ENCODE results near the gene APOL2.
"Not testable (repeated sequence)": the region's sequence is repeated elsewhere in the genome, so short reads cannot be mapped to it uniquely, and the experiment has no call there.

DNA sequence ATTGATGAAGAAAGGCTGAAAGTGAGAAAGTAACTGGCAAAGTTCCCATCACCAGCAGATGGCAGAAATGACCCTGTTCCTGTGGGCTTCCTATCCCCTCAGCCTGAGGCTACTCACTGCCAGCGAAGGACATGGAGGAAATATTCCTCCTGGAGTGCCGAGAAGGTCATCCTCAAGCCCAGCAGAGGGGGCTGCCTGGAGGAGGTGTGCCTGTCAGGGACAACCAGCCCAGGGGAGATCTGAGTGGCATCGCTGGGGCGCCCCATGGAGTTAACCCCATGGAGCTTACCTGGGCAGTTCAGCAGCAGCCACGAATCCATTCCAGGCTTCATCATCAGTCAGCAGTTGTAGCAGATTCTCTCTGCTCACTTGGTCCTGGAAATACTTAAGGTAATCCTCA is 8.3 kb downstream of the APOL2 start:
- TF ChIP-seq, protein P1, sequence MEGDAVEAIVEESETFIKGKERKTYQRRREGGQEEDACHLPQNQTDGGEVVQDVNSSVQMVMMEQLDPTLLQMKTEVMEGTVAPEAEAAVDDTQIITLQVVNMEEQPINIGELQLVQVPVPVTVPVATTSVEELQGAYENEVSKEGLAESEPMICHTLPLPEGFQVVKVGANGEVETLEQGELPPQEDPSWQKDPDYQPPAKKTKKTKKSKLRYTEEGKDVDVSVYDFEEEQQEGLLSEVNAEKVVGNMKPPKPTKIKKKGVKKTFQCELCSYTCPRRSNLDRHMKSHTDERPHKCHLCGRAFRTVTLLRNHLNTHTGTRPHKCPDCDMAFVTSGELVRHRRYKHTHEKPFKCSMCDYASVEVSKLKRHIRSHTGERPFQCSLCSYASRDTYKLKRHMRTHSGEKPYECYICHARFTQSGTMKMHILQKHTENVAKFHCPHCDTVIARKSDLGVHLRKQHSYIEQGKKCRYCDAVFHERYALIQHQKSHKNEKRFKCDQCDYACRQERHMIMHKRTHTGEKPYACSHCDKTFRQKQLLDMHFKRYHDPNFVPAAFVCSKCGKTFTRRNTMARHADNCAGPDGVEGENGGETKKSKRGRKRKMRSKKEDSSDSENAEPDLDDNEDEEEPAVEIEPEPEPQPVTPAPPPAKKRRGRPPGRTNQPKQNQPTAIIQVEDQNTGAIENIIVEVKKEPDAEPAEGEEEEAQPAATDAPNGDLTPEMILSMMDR (IDR thresholded peaks at IDR 0.05) = not testable (repeated sequence)
- not testable (repeated sequence) for TF ChIP-seq POLR2A (IDR thresholded peaks at IDR 0.05)

All from uterus (tissue), 2 donors.